CD4-positive, alpha-beta T cell treated with Interleukin-6 at 100 ng/mL for 8 hours (primary cell): ENCODE data around the gene SLC25A3.
A peak's percentile ranks its signal among the peaks of the same experiment; 100 is the strongest.
"Not testable (repeated sequence)": the region's sequence is repeated elsewhere in the genome, so short reads cannot be mapped to it uniquely, and the experiment has no call there.

Source experiments
- DNase-seq: peaks from one replicate; pipeline ENCODE4 v3.0.0-alpha.2; 2020; ENCODE audit warnings: mixed read lengths, low spot score

The SLC25A3 gene

DNA sequence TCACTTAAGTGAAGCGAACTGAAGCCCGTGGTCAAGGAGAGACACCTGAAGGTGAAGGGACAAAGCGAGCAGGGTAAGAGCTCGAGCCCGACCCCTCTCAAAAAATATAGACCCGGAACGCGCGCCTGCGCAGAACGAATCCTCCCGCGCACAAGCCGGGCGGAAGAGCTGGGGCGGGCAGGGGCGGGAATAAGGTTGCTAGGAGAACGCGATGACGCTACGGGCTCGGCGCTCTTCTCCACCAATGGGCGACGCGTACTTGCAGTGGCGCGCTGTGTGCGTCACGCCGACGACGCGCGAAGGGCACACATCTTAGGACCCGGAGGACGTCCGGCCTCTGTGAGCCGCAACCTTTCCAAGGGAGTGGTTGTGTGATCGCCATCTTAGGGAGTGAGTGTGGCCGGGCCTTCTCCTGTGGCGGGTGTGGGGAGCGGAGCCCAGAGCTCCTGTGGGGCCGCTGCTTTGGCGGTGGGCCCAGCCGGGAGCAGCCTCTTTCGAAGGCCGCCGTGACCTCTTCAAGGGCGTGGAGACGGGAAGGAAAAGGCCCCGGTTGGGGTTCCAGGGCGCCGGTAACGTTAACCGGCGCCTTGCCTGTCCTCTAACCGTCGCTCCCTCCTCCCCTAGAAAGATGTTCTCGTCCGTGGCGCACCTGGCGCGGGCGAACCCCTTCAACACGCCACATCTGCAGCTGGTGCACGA lies at the start of gene SLC25A3:
TSS of gene SLC25A3 (plus strand) at position 336 of the 699 bp plus-strand sequence. CDS start at position 629, 293 bp downstream.
- DNase-seq: peak; percentile 96

- no peak for DNase-seq
These were observed 49.8 kb upstream of the SLC25A3 start for GRCh38 chr12:98543701-98544100.

DNA sequence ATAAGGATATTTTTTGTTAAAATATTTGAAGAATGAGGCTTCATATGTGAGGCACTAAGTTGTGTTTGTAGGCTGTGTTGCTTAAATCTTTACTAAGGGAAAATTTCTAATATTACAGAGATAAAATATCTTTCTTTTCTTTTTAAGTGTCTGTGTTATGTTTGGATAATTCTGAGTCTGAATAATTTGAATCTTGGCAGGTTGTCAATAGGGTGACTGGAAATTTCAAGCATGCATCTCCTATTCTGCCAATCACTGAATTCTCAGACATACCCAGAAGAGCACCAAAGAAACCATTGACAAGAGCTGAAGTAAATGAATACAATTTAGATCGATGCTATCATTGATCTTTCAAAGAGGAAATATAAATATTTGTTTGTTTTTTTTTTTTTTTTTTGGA lies 48.7 kb upstream of the SLC25A3 start:
- DNase-seq: no peak

GRCh38 chr12:98549371-98550110 lies 43.9 kb upstream of the SLC25A3 start:
- DNase-seq: no peak

DNA sequence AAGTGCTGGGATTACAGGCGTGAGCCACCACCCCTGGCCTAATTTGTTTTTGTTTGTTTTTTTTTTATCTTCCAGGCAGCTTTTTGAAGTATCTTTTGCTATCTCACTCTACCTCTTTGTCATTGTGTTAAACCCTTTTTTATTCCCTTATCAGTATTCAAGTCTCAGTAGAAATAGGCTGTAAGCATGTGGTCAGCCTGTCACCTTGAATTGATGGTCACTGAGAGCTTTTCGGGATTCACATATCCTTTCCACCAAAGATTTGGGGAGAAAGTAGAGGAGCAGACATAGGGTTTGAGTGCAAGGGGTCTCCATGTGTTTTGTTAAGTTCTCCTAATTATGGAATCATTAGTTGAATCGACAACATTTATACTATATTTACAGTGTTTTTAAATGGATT lies 41.7 kb upstream of the SLC25A3 start:
- no peak for DNase-seq

- not testable (repeated sequence) for DNase-seq
These were observed 35.4 kb upstream of the SLC25A3 start for GRCh38 chr12:98558097-98558496.

DNA sequence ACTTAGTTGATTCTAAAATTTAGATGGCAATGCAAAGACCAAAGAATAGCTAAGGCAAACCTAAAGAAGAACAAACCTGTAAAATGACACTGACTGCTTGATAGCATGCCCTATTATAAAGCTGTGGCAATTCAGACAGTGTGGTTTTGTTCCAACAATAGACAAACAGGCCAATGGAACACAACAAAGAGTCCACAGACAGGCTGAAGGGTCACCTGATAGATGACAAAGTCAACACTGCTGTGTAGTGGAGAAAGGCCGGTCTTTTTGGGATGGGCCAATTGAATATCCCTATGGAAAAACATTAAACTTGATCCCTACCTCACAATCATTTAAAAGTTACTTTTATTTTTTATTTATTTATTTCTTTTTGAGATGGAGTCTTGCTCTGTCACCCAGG lies 33.8 kb upstream of the SLC25A3 start:
- no peak for DNase-seq

DNA sequence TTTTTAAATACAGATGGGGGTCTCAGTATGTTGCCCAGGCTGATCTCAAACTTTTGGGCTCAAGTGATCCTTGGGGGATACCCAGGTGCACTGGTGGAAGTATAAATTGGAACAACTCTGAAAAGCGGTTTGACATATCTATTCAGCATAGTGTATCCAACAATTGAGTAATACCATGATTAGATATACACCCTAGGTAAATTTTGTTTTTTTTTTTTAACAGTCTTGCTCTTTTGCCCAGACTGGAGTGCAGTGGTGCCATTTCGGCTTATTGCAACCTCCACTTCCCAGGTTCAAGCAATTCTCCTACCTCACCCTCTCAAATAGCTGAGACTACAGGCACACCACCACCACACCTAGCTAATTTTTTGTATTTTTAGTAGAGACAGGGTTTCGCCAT lies 31.6 kb upstream of the SLC25A3 start:
- DNase-seq: no peak

- DNase-seq: no peak
These were observed 21.5 kb upstream of the SLC25A3 start for GRCh38 chr12:98572010-98572409.

DNA sequence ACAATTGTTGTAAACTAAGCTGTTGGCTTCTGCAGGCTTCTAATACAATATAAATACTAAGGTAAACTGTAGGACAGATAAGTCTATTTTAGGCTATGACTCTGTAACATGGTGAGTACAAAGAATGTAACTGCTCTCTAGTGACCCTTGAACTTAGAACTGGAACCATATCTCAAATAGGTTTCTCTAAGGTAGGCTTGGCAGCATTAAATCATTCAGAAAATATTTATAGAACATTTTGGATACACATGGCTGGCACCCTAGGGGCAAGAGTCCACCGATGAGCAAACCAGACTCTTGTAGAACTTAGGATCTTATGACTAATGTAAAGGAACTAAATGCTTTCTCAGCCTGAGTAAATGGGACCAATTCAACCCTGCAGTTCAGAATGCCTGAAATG lies 19.4 kb upstream of the SLC25A3 start:
- DNase-seq: no peak

DNA sequence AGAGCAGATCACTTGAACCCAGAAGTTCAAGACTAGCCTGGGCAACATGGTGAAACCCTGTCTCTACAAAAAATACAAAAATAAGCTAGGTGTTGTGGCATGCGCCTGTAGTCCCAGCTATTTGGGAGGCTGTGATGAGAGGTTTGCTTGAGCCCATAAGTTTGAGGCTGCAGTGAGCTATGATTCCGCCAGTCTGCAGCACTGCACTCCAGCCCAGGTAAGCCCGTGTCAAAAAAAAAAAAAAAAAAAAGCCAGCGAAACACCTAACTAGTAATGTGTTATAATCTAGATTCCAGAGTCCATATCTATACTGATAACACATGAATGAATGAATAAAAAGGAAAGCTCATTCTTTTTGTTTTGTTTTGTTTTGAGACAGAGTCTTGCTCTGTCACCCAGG lies 18.5 kb upstream of the SLC25A3 start:
- no peak for DNase-seq

GRCh38 chr12:98576795-98577194 lies 16.7 kb upstream of the SLC25A3 start:
- not testable (repeated sequence) for DNase-seq

- no peak for DNase-seq
These were observed 15.1 kb upstream of the SLC25A3 start for GRCh38 chr12:98578392-98578791.

DNA sequence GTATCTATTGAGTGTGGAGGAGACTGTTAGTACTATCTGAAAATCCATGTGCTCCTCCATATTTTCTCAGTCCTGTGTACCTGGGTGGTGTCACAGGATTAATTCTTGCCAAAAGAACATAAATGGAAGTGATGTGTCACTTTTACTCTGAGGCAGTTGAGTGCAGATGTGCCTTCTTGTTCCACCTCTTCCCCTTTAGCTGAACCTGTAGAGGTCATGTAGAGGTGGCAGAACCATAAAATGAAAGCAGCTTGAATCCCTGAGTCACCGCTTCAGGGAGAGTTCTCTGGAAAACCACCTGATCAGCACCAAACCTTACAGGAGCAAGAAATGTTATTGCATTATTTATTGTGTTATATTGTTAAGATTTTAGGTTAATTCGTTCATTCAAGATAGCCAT lies 14.7 kb upstream of the SLC25A3 start:
- no peak for DNase-seq

DNA sequence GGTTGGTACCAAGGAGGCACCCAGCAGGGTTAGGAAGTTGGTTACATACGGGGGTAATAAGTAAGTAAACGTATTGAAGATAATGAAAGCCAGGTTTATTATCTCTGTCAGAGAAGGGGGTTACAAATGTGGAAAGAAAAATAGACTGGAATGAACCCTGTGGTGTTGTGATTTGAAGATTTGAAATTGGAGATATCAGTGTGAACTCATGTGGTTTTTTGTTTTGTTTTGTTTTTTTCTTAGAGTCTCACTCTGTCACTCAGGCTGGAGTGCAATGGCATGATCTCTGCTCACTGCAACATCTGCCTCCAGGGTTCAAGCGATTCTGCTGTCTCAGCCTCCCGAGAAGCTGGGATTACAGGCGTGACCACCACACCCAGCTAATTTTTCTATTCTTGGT lies 14.1 kb upstream of the SLC25A3 start:
- DNase-seq: no peak

DNA sequence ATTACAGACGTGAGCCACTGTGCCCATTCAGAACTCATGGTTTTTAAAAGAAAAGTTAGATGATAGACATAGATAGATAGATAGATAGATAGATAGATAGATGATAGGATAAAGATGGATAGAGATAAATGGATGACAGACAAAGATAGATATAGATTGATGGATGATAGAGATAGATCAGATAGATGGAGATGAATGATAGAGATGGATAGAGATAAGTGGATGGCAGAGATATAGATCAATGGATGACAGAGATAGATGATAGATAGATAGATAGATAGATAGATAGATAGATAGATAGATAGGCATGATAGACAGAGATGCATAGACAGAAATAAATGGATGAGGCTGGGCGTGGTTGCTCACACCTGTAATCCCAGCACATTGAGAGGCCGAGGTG lies 13.7 kb upstream of the SLC25A3 start:
- DNase-seq: no peak

DNA sequence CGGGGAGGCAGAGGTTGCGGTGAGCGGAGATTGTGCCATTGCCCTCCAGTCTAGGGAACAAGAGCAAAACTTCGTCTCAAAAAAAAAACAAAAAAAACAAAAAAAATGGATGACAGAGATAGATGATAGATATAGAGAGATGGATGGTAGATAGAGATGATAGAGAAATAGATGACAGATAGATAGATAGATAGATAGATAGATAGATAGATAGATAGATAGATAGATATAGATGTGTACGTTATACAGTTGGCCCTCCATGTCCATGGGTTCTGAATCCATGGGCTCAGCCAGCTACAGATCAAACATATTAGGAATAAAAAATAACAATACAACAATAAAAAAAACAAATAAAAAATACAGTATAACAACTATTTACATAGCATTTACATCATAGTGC lies 12.8 kb upstream of the SLC25A3 start:
- no peak for DNase-seq

- DNase-seq: no peak
These were observed 12.4 kb upstream of the SLC25A3 start for GRCh38 chr12:98581101-98581500.

DNA sequence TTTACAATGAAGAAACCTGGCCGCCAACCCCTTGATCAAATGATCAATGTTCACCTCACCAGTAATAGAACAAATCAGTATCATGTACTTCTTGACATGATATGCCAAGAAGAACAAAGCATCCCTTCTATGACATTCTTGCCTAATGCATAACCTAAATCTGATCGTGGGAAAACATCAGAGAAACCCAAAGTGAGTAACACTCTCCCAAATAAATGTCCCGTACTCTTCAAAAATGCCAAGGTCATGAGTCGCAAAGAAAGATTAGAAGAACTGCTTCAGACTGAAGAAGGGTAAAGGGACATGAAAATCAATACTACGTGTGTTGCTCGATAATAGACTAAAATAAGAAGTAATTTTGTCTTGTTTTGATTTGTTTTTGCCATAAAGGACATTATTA lies 11.4 kb upstream of the SLC25A3 start:
- DNase-seq: no peak

GRCh38 chr12:98587084-98587483 lies 6.4 kb upstream of the SLC25A3 start:
- DNase-seq: no peak

- no peak for DNase-seq
These were observed 2.3 kb upstream of the SLC25A3 start for GRCh38 chr12:98591209-98591608.

- DNase-seq: peak; percentile 11
These were observed 612 bp upstream of the SLC25A3 start for GRCh38 chr12:98592825-98593322.

GRCh38 chr12:98594050-98594835 lies 757 bp downstream of the SLC25A3 start:
- DNase-seq: no peak
